Ammon's horn (tissue), 1 donor: ENCODE results near the gene BRD9.
A peak's percentile ranks its signal among the peaks of the same experiment; 100 is the strongest.
"Not testable (repeated sequence)": the region's sequence is repeated elsewhere in the genome, so short reads cannot be mapped to it uniquely, and the experiment has no call there.

ENCODE experiments used
- DNase-seq: peaks from one replicate; pipeline ENCODE4 v3.0.0-alpha.2; 2016; ENCODE audit warnings: low spot score

Gene BRD9

DNA sequence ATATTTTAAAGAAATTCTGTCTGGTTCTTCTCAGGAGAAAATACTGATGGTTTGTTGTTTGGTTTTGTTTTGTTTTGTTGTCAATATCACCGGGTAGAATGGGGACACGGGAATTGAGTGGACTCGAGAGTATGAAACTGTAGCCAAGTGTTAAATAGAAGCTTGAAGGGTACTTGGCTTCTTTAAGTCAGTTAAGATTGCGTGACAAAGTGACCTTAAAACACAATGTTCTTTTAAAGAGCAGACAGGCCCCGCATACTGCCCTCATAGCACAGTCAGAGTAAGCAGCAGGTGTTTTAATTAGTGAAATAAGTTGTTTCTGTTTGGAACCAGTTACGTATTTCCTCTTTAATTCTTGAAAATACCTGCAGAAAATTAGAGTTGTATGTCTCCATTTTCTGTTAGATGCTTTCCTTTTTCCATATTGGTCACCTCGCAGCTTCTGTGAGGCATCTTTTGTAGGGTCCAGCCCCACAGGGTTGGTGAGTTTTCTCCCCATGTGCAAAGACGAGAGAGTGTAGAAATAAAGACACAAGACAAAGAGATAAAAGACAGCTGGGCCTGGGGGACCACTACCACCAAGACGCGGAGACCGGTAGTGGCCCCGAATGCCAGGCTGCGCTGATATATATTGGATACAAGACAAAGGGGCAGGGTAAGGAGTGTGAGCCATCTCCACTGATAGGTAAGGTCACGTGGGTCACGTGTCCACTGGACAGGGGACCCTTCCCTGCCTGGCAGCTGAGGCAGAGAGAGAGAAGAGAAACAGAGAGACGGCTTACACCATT, 9.7 kb upstream of the BRD9 start:
- no peak for DNase-seq

DNA sequence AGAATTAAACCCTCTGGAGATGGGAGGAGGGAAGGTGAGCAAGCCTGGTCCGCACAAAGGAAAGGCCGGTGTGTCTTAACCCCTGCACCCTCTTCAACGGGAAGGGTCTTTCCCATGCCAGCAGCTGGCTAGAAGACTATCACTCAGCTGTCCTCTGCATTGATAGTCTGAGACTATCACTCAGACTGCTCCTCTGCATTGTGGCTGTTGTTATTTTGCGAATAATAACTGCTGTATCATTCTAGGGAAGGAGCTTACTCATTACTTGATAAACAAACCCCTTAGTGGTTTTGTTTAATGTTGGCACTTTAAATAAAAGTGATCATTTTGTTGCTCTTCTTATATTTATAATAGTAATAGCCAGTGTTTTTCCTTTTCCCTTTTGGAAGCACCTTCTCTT, 8.2 kb upstream of the BRD9 start:
- DNase-seq = no peak

DNA sequence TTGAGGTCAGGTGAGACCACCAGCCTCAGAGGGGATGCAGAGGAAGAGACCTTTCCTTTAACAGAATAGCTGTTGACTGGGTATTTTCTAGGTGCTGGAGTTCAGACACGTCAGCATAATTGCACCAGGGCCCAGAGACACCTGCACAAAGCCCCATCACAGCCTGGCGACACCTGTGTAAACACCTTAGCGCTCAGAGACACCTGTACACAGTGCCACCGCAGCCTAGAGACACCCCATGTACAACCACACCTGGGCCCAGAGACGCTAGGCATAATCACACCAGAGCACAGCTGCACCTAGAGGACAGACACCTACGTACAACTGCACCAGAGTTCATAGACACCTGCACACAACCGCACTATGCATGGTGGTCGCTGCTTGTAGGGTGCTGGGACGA, 1.1 kb upstream of the BRD9 start:
- no peak for DNase-seq

DNA sequence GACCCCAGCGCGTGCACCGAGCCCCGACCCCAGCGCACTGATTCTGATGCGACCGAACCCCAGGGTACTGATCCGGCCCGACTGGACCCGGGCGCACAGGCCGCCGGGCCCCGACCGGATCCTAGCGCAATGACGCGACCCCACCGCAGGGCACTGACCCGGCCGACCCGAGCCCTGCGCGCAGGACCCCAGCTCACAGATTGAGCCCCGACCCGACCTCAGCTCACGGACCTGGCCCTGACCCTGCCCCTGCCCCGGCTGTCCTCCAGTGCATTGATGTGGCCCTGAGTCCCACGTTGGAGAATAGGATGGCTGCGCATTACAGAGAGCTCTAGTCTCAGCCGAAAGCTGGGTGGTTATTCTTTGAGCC, 521 bp upstream of the BRD9 start:
- no peak for DNase-seq

DNA sequence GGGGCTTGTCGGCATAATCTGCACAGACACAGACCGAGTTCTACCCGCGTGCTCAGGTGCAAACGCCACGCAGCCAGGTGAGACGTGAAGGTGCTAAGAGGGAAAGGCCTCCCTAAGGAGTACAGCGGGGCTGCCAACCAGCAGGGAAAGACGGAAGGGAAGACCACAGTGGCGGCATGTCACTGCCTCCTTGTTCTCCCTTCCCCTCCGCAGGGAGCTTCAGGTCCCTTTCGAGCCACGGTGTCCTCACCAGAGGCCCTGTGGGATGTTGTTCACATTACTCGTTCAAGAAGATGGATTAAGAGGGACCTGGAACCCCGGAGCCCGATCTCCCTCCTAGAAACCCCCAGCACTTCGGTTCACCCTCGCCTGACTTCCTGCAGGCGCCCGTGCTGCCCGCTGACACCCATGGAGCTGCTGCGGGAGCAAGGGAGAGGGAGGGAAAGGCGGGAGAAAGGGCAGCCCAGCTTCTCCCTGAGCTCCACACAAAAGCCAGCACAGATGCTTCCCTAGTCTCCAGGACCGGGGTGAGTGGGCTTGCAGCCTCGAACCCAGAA, 686 bp downstream of the BRD9 start:
- no peak for DNase-seq

DNA sequence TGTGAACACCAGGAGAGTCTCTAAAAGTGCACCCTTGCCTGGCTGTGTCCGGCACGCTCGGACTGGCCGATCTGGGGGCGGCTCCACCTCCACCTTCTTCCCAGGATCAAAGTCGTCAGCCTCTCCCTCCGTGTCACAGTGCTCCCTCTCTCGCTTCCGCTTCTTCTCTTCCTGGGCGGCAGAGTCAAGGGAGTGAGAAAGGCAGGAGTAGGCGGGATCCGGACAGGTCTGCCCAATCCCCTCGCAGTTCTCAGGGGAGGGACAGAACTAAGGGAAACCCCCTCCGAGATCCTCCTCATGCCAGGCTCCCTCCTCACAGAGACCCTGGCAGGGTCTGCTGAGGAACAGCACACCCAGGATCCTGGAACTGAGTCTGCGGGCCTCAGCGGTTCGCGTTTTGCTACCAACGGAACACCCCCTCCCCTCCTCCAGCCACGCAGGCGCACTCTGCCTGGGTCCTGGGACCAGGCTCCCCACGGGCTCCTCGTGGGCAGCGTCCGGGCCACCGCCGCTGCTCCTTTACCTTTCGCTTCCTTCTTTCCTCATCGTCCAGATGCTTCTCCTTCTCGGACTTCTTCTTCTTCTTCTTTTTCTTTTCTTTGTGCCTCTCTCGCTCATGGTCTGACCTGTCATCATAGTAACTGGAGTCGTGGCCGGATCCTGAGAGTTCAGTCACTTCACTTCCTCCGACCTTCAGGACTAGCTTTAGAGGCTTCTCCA, 1.3 kb downstream of the BRD9 start:
- no peak for DNase-seq

DNA sequence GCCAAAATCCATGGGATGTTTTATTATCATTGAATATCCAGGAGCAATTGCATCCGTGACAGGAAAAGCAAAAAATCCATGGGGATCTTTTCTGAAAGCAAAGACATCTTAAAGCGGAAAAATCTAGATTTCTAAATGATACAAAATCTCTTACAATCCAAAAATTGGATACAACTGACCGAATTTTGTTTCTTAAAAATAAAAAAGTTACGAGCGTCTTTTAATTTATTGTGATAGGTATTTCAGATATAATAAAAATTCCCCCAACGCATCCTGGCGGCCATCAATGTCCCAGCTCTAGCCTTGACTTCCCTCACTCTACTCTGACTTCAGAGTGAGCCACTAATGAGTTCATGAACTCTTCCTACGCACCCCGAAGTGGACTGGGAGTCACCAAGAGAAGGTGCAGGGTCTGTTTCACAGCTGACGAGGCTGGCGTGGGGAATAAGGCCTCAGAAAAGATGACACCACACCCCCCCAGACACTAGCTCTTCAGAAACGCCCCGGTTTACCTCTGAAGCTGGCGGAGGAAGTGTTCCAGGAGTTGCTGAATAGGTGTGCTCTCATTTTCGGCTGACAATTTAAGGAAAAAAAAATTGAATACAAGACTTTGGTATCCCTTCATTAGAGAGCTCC, 3.4 kb downstream of the BRD9 start:
- DNase-seq = no peak

DNA sequence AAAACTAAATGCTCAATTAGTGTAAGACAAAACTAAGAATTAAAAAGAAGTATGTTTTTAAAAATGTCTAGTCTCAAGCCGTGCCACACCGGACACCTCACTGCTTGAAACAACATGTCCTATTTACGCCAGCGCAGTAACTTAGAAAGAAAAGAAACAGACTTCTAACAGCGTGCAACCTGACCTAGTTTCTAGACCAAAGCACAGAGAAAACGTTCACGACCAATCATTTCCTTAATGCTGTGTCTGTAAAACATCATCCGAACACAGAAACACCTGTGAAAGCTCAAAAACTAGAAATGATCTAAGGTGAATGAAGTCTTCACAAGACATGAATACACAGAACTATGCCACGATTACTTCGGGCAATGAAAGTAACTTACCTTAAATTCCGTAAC, 4.0 kb downstream of the BRD9 start:
- no peak for DNase-seq

DNA sequence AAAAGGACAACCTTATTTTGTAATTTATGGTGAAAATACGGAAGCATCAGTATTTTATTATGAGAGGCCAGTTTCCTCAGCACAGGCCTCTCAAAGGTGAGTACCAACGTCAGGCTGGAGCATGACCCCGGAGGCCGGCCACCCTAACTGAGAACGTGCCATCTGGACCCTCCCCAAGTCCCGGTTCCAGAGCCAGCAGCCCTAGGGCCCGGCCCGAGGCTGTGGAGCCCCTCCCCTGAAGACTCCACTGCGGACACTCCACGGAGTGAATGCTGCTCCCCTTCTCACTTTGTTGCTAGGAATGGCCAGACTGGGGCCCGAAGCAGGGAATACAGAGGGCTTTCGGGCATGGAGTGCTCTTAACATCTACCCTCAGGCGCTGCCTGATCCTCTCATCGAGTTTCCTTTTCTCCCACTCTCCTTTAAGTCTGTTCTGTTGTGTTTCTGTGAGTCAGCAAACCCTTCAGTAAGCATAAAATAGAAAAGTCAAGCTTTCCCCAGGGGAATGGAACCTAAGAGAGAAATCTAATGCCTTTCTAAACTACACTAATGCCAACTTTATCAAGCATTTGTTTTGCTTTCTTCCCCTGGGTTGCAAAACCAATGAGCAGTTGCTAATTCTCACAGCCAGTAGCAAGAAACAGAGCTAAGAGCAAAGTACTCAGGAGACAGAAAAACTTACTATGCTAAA, 4.5 kb downstream of the BRD9 start:
- DNase-seq = no peak

DNA sequence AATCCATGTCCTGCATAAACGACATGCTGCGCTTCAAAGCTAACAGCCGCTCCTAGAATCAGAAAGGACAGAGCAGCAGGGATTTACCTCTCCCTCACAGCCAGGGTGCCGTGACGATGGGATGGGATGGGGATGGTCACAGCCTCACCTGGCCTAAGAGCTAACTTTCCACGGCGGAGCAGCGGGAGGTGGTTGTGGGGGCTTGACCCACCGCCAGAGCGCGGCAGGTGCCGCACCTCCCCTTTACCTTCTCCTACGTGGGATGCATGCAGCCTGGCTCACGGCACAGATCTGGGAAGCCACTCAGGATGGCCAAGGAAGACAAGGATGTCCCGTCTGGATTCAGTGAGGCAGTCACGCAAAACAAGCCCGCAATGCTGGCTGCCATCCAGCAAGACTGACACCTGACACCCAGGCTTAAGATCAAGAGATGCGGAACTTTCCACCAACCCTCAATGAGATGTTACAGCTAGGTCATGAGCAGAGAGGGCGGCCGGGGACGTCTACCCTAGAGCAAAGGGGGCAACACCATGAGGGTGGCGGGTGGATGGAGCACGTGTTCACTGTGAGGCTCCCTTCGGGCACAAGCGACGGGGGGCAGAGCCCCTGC, 5.8 kb downstream of the BRD9 start:
- DNase-seq = no peak

DNA sequence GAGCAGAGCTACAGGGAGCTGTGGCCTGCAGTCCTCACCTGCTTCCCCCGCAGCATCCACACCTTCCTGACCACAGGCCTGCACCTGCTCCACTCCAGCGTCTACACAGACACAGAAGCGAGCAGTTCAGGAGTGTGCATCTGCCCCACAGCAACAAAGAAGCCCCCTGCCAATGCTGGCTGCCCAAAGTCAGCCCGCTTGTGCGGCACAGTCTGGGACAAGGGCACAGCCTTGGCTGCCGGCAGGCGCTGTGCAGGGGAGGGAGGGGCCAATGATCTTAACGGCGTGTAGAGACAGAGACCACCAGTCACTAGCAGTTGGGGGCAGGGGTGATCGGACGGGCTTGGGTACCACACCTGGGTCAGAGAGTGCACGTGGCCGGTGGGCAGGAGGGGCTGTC, 6.6 kb downstream of the BRD9 start:
- DNase-seq = no peak

DNA sequence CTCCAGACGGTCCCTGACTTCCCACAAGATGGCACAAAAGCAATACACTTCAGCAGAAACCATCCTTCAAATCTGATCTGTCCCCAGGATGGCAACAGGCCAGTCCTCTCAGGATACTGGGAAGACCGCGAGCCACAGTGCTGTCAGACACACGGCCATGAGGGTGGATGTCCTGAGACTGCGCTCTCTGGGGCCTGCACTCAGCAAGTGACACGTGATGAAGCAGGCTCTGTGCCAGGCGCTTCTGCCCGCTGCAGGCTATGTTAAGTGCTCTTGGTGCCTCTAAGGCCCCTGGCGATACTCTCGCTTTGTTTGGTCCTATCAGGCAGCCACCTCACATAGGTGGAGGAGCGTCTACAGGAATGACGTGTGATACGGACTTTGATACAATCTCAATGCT, 7.1 kb downstream of the BRD9 start:
- peak; percentile 54 for DNase-seq

DNA sequence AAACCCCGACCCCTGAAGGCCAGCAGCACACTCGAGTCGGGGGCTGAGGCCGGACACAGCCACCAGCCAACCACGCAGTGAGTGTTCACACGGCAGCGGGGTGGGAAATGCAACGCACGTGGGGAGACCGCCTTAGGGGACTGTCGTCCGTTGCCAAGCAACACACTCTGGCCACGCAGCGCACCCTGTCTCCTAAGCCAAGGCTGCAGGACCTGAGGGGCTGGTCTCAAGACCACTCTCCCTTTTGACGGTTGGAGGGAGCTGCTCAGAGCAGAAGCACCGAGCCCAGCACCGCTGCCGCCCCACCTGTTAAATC, 7.5 kb downstream of the BRD9 start:
- no peak for DNase-seq

DNA sequence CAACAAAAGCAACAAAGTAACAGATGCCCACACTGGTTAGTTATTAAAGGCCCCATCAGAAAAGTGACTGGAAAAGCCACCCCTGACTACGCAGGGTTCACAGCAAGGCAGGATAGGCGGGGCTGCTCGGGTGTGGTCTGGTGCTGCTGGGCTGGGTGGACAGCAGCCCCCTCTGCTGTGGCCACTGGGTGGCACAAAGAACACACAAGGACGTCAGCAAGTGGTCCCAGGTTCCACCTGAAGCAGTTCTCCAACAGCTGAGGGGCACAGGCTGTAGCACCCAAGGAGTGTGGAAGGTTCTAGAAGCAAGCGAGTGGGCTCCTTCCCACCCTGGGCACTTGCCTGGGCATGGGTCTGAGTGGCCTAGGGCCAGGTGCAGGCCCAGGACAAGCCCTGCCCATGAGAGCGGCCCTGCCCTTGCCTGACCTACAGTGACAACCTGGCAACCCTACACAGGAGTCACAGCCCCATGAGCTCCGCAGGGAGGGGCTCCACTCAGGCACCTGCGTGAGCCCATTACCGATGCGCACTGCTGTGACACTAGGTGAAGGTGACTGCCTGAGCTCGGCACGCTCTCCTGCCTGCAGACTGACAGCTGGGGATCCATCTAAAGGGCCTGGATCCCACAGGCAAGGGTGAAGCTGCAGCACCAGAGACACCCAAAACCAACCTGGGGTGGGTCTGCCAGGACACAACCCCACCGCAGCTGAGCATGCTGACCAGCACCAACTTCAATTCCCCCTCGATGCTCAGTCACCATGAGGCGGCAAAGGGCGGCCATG, 8.1 kb downstream of the BRD9 start:
- no peak for DNase-seq

DNA sequence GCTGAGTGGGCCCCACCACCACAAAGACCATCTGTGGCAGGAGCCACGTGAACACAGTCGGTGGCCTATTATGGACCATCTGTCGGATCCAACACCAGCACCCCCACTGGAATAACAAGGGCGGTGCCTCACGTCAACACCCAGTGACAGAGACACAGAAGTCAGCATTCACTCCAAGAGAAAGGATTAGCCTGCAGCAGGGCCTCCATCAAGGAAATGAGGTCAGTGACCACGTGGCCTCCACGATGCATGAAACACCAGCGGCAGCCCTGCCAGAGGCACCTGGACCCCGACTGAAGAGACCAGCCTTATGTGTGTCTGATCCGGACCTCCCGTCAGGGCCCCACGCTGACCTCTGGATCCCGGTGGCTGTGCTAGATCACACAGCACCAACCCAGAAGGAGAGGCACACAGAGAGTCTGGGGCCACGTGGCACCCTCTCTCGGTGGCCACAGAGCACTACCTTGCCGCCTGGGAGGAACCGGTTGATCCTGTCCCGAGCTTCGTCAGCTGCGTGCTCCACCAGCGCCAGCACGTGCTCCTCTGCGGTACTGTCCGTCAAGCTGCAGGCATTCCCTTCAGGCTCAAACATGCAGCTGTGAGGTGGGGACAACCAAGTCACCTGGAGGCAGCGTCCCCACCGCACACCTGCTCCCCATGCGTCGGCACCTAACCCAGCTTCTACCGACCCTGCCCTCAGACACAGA, 9.0 kb downstream of the BRD9 start:
- DNase-seq = peak; percentile 56

DNA sequence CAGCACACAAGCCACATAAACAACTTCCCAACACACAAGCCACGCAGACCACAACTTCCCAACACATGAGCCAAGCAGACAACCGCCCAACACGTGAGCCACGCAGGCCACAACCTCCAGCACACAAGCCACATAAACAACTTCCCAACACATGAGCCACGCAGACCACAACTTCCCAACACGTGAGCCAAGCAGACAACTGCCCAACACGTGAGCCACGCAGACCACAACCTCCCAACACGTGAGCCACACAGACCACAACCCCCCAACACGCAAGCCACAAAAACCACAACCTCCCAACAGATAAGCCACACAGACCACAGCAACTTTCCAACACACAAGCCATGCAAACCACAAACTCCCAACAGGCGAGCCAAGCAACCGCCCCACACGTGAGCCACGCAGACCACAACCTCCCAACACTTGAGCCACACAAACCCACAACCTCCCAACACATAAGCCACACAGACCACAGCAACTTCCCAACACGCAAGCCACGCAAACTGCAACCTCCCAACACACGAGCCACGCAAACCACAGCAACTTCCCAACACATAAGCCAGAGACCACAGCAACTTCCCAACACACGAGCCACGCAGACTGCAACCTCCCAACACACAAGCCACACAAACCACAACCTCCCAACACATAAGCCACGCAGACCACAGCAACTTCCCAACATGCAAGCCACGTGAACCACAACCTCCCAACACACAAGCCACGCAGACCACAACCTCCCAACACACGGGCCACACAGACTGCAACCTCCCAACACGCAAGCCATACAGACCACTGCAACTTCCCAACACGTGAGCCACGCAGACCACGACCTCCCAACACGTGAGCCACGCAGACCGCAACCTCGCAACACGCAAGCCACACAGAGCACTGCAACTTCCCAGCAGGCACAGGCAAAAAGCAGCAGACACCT, 10.1 kb downstream of the BRD9 start:
- DNase-seq = no peak

DNA sequence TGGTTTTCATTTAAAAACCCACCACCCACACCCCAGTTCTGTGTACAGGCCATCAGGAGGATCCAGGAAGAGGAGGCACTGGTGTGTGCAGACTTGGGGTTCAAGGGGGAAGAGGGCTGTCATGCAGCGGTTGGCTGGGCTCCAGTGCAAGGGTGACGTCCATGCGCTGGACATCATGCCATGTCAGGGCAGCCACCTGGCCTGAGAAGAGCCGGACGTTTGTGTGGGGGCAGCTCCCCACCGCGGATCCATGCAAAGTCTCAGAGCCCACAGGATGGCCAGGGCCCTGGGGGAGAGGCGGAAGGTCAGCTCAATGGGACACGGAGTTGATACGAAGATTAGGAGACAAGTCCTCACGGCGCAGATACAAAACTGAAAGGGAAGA, 11.1 kb downstream of the BRD9 start:
- no peak for DNase-seq

DNA sequence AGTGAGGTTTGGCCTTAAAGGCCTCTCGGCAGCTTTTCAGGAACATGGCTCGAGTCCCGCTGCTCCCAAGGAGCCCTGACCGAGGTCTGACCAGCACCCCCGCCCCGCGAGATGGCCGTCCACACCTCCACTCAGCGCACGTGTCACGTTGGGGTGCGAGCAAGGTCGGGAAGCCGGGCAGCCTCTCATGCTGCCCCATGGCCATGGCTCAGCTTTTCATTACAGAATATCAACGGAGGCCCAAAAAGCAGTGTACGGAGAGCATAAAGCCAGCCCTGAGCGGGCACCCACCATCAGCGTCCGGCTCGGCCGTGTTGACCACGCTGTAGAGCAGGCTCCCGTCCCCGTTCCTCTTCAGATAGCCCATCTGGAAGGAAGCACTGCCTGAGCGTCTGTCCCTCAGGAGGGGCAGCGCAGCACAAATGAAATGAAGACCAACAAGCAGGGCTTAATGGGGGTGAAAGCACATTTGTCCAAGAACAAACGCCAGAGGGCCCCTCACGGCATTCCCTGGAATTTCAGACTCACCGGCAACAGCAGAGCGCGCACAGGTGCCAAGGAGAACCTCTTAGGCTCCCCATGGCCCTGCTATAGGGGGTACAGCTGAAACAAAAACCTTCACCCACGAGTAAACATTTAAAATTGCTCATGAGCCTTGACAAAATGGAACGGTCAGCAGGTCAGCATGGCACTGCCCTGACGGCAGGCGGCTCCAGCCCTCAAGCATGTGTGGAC, 11.6 kb downstream of the BRD9 start:
- no peak for DNase-seq

DNA sequence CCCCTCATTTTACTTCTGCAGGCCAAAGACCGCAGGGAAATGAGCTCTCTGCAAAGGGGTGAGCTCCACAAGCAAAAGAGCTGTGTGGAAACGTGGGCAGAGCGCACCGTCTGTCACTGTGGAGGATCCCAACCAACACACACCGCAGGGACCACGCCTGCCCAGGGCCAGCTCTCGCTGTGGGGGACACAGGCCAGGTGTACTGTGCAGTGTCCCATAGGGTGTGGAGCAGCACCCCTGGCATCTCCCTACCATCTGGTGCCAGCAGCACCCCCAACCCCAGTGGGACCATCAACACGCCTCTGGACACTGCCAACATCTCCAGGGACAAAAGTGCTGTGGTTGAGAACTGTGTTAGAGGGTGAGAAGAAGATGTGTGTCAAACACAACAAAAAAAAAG, 13.9 kb downstream of the BRD9 start:
- DNase-seq = not testable (repeated sequence)
